Measurements from ENCODE around the gene FOXJ1.

DNA sequence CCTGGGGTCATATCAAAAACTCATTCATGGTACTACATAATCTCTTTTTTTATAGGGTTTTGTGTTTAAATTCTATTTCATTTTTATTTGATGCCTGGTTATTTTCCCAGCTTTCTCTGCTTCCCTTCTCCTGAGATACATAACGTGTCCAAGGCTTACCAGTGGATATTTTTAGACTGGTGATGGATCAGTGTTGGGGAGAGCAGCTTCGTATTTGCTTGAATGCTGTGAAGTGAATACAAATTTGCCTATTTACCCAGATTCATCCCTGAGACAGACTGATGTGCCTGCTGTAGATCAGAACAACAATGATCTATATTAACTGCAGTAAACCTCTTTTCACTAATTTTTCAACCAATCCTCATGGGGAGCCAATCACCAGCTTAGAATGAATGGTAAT, 43.2 kb upstream of the FOXJ1 start:
- TF ChIP-seq, protein P1, sequence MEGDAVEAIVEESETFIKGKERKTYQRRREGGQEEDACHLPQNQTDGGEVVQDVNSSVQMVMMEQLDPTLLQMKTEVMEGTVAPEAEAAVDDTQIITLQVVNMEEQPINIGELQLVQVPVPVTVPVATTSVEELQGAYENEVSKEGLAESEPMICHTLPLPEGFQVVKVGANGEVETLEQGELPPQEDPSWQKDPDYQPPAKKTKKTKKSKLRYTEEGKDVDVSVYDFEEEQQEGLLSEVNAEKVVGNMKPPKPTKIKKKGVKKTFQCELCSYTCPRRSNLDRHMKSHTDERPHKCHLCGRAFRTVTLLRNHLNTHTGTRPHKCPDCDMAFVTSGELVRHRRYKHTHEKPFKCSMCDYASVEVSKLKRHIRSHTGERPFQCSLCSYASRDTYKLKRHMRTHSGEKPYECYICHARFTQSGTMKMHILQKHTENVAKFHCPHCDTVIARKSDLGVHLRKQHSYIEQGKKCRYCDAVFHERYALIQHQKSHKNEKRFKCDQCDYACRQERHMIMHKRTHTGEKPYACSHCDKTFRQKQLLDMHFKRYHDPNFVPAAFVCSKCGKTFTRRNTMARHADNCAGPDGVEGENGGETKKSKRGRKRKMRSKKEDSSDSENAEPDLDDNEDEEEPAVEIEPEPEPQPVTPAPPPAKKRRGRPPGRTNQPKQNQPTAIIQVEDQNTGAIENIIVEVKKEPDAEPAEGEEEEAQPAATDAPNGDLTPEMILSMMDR (IDR thresholded peaks at IDR 0.05): no peak
- no peak for TF ChIP-seq POLR2A (IDR thresholded peaks at IDR 0.05)

Measured in body of pancreas (tissue), 4 donors.